GM12873 (cell line): ENCODE measurements around the gene ADCY6.

ENCODE experiments used
- CTCF ChIP-seq: IDR thresholded peaks from 2 replicates; pipeline ENCODE4 v1.5.1; 2012; ENCODE audit warnings: low read depth, mild to moderate bottlenecking, moderate library complexity, low read length, control low read depth; ENCODE audit not compliant: insufficient read depth; ENCODE audit errors: missing control alignments

ADCY6 gene

DNA sequence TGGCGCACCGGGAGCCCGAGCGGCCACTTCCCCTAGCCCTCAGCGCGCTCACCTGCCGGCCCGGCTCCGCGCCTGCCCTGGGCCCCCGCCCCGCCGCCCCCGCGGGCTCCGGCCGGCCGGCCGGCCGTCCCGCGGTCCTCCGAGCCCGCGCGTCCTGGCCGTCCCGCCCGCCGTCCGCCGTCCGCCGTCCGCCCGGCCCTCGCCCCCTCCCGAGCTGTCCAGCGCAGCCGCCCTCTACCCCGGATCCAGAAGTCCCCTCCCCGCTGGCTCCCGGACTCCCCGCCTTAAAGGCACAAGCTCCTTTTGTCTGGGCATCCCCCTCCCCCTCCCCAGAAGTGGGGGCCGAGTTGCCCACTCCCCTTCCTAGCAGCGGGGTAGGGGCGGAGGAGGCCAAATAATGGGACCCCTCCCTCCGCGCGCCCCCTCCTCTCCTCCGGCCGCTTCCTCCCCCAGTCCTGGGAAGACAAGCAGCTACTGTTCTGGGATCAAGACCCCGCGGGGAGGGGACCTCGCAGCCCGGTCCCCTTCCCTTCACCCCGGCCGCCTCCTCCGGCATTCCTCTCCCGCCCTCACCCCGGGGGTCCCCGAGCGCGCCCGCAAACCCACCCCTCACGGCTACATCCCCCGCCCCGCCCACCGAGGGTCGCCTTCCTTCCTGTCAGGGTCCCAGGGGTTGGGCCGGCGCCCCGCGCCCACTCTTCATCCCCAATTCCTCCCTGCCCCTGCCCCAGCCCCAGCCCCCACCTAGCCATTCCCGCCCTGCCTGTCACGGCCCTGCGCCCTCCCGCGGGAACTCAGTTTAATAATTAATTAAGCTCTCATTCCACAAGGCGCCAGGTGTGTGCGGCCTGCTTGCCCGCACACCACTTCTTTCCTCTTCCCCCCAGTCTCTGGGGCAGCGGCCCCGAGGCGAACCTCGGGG lies at the start of gene ADCY6:
Gene ADCY6 (minus strand): TSS at position 236 of the 922 bp plus-strand sequence. CDS start 5,655 bp downstream, outside the sequence.
- no peak for TF ChIP-seq CTCF

GRCh38 chr12:48838048-48838447 lies 49.2 kb upstream of the ADCY6 start:
- no peak for TF ChIP-seq CTCF

GRCh38 chr12:48832321-48833060 lies 43.6 kb upstream of the ADCY6 start:
- no peak for TF ChIP-seq CTCF

DNA sequence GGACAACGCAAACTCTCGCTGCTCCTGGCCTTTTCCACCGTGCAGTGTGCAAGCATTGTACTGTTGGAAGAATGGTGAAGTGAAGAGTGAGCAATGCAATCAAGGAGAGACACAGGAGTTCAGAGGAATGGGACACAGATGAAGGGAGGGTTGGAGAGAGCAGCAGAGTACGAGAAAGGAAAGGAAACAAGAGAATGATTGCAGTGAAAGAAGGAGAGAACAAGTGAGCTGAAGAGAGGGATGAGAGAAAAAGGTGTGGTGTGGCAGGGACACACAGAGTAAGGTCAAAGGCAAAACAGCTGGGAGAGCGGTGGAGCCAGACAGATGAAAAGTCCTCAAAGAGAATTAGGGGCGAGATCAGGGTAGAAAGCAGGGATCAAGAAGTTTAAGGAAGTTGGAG lies 42.4 kb upstream of the ADCY6 start:
- no peak for TF ChIP-seq CTCF

GRCh38 chr12:48828841-48829575 lies 40.1 kb upstream of the ADCY6 start:
- no peak for TF ChIP-seq CTCF

DNA sequence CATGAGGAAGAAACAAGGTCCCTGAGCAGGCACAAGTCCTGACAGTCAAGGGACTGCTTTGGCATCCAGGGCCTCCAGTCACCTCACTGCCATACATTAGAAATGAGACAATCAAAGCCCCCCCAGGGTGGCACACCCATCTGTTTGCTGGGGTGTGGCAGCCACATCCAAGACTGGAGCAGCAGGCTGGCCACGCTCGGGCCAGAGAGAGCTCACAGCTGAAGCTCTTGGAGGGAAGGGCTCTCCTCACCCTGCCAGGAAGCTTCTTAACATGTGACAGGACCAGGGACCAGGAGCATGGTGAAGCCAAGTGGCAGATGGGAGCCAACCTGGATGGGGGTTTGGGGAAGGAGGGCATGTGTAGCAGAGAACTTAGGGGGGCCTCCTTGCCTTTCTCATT lies 39.4 kb upstream of the ADCY6 start:
- no peak for TF ChIP-seq CTCF
